Adipose tissue (tissue), 3 donors: Measurements from ENCODE around the gene REG3G. TPM values are rescaled to one million over a fixed set of nuclear protein-coding genes. Genes with fewer than 3 reads are reported as not detected.

Experiments
- H3K27ac ChIP-seq: one replicate; pipeline ENCODE4 v1.5.1; 2013; ENCODE audit warnings: low read depth, low read length
- WGBS, 3 donors: extraction: QIAGEN DNeasy Blood & Tissue Kit; methylation state at CpG; one replicate each; pipeline ENCODE4 v1.1.7; 2013; 5-methylcytosine and 5-hydroxymethylcytosine counted together
- polyA plus RNA-seq, 3 donors: library from polyadenylated mRNA; stranded (reverse); fragments of 200-250 nt; gene quantifications; one replicate each; pipeline ENCODE4 v1.2.3, GENCODE V29; 2013
- donor health status: healthy with polysubstance abuse.
- donor health status: Bipolar disorder and iron deficiency.
- donor health status: healthy.

Gene REG3G
- polyA plus RNA-seq: 1,000 to 10,000 TPM in 1 of 3 donors, 1 to 10 TPM in 1, under 1 TPM in 1; 0.56 to 3,705 (median 1.0) TPM

DNA sequence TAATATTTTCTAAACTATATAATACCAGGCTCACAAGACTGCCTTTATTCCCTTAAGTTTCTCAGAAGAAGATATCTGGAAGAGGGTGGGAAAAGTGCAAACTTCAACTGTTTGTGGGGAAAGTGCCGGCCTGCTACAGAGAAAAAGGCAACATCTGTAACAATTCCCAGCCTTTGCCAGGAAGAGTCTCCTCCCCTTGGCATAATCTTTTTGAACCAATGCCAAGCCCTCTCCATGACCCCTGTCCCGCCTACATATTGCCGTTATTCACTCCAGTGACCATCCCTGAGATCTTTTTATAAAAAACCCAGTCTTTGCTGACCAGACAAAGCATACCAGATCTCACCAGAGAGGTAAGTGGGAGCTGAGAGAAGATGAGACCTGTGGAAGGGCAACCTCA is at the start of gene REG3G:
REG3G (plus strand) TSS at position 282 of the 400 bp plus-strand sequence. CDS start 392 bp downstream, outside the sequence.
- WGBS, 3 donors: 10 to 56% (median 34%) methylated on average over 3 of the region's 3 CpGs
- no peak within 1 kb of the TSS for H3K27ac ChIP-seq

DNA sequence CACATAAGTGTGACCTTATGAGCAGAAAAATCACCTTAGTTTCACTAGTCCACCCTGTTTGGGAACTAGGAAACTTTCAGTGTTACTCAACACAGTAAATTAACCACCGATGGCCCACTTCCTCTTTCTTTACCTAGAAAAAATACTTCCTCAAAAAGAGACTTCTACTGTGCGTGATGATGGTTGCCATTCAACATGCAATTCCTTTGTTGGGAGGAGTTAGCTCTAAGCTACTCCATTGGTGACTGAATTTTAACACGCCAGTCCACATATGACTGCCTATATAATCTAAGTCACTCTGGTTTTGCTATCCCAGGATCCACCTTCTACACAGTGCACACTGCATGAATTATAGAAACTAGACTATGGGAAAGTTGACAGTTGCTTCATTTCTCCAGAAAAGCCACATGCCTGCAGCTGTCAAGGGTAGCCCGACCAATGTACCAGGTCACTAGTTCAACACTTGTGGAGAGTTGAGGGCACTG is 47.8 kb upstream of the REG3G start:
- H3K27ac ChIP-seq: no peak overlapping the region
- WGBS, 3 donors: 44 to 65% (median 48%) methylated on average over 4 of the region's 4 CpGs

DNA sequence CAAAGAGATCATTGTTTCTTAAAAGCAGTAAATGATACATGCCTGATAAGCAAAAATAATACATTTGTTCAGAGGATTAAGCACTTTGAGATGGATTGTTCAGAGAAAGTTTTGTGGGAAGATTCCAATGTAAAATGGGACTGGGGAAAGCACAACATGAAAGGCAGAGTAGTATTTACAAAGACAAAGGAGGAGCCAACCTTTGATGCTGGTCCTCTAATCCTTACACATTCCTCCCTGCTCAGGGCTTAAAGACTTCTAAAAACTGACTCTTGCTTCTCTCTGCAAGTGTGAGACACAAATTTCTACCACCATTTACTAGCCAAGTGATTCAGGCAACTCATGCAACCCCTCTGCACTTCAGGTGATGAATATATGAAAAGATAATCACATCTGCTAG is 47.2 kb upstream of the REG3G start:
- H3K27ac ChIP-seq: no peak overlapping the region

DNA sequence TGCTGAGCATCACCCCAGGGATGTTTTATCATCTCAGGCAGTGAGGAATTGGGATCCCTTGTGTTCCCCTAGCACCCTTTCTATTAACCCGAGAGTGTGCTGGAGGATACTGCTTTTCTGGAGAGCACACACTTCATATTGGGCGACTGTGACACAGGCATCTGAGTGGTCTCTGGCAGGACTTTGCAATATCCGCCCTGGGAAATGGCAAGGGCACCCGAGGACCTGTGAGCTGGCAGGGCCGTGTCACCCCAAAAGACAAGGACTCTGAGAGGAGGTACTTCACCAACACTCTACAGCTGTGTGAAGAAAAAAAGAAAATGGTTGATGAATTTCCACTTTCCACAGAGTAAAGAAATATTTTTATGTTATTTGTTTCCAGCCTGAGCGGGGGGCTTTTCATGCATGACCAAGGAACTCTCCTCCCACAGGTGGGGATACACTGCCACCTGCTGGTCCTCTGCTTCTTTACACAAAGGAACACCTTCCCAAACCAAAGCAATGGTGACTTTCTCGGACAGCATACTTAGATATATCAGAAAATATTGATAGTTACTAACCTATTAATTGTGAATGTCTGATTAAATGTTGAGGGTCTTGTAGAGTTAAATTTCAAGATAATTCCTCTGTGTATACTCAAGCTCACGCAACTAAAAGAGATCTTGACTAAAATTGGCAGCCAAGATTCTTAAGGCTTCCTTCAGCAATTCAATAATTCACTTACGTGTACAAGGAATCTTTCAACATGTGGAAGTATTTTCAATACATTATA is 45.9 kb upstream of the REG3G start:
- no peak overlapping the region for H3K27ac ChIP-seq
- WGBS, 3 donors: 35 to 41% (median 38%) methylated on average over 9 of the region's 9 CpGs

DNA sequence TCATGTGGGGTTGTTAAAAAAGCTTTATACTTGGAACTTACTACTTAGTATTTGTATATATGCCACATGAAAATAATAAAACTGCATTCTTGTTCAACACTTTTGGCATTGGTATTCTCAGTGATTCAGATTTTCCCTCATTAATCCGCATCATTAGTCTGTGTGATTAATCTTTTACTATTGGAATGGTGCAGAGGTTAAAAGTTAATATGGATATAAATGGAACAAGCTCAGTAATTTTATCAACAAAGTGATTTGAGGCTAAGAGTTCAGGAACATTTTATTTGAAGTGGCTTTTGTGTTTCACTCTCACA is 45.4 kb upstream of the REG3G start:
- 39 to 66% (median 50%) methylated on average over 1 of the region's 1 CpG for WGBS, 3 donors
- no peak overlapping the region for H3K27ac ChIP-seq

DNA sequence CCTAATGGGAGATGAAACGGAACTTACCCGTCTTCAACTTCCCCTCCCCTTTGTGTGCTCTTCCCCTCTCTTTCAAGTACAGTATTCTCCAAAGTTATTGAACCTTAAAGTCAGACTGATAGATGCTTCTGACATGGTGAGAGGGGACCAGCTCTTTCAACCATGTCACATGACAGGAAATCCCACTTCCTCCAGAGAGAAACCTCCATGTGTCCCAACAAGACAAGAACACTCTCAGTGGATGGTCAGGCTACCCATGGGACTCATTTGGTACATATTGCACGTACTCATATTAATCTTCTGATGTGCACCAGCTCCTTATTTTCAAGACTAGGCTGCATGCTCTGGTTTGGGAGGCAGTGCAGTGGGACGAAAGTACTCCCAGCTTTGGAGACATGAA is 44.6 kb upstream of the REG3G start:
- 52 to 75% (median 57%) methylated on average over 4 of the region's 4 CpGs for WGBS, 3 donors
- no peak overlapping the region for H3K27ac ChIP-seq

DNA sequence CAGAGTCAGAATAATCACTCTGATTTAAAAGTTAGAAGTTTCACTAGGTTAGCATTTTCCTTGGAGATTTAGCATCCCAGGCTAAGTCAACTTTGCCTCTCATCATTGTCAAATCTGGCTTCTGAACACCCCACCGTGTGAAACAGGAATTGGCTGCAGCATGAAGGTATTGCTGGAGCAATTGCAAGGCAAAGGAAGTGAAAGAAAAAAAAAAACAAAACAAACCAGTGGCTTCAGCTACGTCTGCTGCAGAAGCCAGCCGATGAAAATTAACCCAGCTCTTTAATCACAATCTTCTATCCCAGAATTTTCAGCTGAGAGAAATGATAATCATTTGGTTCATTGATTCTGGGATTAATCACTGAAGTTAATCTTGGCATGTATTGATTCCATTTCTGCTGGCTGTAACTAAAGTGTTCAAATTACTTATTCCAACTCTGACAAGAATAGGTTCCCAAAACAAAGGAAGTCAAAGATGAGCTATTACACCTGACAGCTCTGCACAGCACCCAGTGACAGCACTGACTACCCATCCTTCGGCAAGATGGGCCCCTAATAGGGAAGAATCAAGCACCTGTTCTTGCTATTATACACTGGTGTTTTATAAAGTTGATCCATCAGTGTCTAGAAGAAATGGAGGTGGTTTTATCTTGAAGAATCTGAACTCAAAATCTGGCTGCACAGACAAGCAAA is 42.7 kb upstream of the REG3G start:
- no peak overlapping the region for H3K27ac ChIP-seq
- 35 to 39% (median 39%) methylated on average over 4 of the region's 4 CpGs for WGBS, 3 donors

DNA sequence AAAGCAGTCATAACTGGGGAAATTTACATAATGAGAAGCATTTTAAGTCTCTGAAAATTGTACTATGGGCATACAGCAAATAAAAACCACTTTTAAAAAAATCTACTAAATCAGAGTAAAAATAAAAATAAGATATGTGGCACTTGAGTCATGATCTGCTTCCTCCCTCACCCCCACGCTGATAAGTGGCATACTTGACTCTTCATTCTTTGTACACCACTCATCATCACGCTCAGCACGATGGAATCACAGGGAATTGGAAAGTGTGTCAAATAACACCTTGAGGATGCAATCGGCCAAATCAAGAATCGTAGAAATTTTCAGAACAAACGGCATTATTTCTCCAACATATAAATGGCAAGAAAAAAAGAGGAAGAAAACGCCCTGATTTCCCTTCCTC is 41.1 kb upstream of the REG3G start:
- no peak overlapping the region for H3K27ac ChIP-seq
- WGBS, 3 donors: 79 to 89% (median 81%) methylated on average over 7 of the region's 7 CpGs

DNA sequence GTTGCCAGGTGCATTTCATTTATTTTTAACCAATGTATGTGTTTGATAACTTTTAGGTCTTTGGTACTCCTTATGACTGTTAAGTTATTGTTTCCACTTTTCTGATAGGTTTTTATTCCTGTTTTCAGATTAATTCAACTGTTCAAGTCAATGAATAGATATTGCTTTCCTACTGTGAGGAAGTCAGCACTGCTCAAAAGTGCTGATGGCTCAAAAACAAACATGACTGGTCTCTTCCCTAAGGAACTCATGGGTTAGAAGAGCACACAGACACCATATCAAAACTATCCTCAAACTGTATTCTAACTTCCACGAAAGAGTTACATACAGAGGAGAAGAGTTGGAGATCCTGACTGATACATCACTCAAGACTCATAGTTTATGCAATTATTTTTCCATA is 39.9 kb upstream of the REG3G start:
- no peak overlapping the region for H3K27ac ChIP-seq
- 72 to 88% (median 87%) methylated on average over 1 of the region's 1 CpG for WGBS, 3 donors

DNA sequence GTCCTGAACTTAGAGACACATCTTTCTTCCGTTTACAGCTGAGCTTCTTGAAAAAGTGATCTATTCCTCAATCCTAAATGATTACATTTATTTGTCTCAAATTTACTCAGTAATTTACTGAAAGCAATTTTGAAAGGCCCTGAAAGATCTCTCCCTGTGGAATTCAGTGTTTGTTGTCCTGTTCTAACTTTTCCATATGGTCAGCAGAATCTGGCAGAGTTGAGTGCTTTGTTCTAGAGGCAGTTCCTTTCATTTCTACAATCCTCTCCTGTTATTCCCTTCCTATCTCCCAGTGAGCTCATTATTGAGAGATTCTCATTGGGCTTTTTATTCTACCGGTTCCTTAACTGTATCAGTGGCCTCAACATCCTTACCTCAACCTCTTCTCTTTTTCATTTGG is 36.5 kb upstream of the REG3G start:
- no peak overlapping the region for H3K27ac ChIP-seq
- 69 to 85% (median 72%) methylated on average over 2 of the region's 2 CpGs for WGBS, 3 donors

DNA sequence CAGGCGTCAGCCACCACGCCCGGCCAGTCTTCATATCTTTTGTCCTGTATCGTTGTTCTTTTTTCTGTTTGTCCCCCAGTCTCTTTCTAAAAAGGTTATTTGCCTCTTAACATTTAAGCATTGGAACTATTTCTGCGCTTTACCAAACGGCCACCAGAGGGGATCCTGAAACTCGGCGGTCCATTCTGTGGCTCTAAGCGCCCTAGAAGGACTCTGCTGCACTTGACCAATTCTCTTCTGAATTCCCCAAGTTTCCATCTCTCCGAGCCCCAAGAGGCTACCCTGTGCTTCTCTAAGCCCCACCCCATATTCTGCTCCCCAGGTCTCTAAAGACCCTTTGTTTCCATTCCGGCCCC is 33.1 kb upstream of the REG3G start:
- 15 to 26% (median 24%) methylated on average over 11 of the region's 11 CpGs for WGBS, 3 donors
- H3K27ac ChIP-seq: no peak overlapping the region

DNA sequence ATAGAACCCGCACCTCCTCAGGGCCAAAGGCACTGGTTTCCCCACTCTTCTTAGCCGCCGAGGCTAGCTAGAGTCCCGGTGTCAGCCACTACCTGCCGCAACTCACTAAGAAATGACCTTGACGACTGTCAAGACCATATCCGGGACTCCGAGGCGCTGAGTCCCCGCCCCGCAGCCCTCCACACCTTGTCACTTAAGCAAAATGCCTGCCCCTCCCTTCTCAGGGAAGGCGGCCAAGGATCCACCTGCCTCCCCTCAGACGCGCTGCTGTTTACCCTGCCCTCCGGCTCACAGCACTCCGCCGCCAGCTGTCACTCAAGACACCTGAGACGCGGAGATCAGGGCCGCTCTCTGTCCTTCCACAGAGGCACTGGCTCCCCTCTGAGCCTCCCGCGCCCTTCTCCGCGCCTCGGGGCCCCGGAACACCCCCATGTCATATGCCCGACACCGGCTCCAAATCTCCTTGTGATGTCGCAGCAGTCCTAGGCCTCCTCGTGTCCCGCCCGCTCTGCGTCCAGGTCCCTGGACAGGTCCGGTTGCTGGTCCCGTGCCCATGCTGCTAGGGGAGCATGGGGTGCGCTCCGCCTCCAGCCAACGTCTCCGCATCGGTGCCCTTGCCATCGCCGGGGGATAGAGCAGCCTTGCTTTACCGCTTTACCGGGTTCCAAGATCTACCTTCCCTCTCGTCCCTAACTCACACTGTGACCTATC is 32.5 kb upstream of the REG3G start:
- H3K27ac ChIP-seq: no peak overlapping the region
- 2% methylated on average over 45 of the region's 45 CpGs for WGBS, 3 donors

DNA sequence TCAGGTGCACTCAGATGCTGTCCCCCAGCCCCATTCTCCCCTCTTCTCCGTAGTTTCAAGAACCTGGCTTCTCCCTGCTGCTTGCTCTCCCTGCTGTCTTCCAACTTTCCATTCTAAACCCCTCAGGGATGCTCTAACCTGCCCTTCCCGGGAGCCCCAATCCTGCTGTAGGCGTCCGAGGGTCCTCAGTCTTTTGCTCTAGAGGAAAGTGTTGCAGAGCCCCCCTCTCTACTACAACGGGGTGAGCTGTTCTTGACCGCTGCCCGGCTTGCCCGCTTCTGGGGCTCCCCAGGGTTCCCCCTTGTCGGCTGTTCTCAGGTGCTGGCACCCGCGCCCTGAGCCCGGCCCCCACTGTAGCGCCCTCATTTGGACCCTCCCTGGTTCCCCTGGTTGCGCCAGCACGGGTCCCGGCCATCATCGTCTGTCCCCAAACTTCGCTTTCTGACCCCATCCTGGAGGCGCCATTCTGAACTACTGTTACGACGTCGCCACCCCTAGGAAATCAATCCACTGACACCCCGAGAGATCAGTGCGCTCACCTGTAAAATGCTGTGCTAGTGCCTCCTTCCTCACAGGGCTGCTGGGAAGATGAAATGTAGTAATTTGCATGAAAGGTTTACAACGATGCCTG is 31.9 kb upstream of the REG3G start:
- no peak overlapping the region for H3K27ac ChIP-seq
- 31 to 58% (median 32%) methylated on average over 25 of the region's 25 CpGs for whole genome bisulfite sequencing, 3 donors

DNA sequence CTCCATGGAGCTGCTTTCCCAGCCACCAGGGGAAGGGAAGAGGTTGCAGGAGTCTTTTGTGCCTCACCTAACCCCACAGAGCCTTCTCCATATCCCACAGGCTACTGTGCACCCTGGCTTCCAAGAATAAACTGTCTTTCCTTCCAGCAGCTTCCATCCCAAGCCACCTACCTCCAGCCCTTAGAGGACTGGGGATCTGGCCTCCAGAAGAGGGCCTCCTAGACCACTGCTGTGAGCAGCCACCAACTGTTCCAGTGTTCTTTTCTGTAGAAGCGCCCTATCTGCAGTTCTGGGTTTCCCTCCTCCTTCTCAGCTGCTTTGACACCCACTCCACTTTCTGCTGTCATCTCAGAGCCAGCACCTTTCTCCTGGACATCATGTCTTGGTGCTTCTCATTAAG is 30.7 kb upstream of the REG3G start:
- WGBS, 3 donors: 50 to 89% (median 82%) methylated on average over 1 of the region's 1 CpG
- H3K27ac ChIP-seq: no peak overlapping the region

DNA sequence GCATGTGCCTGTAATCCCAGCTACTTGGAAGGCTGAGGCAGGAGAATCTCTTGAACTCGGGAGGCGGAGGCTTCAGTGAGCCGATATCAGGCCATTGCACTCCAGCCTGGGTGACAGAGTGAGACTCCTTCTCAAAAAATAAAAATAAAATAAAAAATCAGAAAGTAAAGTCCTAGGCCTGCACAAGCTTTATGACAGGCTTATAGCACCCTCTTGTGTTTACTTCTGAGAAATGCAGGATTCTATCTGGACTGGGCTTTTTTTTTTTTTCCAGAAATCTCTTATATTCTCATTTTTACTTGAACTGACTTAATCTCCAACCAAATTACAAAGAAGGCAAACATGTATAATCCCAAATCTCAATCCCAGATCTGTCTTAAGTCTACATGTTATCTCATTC is 26.1 kb upstream of the REG3G start:
- WGBS, 3 donors: 47 to 67% (median 50%) methylated on average over 3 of the region's 3 CpGs
- no peak overlapping the region for H3K27ac ChIP-seq

DNA sequence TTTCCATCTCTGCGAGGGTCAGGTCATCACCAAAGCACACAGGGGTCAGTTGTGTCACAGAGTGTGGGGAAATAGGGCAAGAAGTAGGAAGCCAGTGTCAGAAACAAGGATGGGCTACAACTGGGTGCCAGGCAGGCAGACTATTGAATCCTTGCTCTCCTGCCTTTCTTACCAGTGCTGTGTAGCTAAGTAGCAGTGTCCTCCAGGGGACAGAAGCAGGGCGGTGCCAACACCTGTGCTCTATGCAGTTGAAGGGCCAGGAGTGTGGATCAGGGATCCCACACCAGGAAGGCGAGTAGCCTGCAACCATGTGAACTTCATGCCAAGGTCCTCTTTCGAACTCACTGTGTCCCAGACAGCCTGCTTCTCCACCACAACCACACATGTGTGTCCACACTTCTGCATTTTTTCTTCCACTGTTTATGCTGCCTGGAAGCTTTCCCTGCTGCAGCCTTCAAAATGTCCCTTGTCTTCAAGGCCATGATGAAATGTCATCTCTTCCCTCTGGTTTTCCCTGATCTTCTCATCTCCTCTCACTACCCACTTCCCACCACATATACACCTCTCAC is 25.4 kb upstream of the REG3G start:
- H3K27ac ChIP-seq: no peak overlapping the region
- WGBS, 3 donors: 62 to 65% (median 65%) methylated on average over 4 of the region's 4 CpGs

DNA sequence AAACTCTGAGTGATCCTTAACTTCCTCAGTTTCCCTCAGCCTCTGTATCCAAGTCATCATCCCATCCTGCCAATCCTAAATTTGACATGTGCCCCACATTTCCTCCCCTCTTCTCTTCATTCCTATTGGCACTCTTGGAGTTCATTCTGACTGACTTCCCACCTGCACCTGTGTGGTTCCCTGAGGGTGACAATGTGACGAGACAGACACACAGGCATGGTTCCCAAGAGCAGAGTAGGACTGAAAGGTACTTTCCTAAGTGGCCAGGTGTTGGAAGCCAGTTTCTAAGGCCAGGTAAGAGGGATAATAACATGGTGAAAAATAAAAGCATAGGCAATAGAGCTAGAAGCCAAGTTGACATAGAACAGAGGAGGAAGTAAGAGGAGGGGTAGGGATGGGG is 24.2 kb upstream of the REG3G start:
- H3K27ac ChIP-seq: no peak overlapping the region
- WGBS, 3 donors: 38 to 85% (median 80%) methylated on average over 1 of the region's 1 CpG

DNA sequence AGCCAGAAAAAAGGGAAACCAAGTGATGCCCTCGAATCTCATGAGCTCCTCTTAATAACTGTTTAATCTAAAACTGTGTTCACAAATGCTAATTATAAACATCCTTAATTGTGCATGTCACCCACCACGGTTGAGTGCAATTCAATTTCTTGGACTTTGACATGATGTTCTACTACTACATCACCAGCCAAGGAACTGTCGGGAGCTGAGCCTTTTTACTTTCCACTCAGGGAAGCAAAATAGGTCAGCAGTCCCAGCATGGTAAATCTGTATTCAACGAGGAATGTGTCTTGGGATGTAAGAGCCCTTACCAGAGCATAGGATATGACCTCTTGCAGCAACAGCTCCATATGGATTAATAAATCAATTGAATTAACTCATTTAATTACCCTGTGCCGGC is 20.8 kb upstream of the REG3G start:
- H3K27ac ChIP-seq: no peak overlapping the region
- 55 to 68% (median 58%) methylated on average over 5 of the region's 5 CpGs for WGBS, 3 donors

DNA sequence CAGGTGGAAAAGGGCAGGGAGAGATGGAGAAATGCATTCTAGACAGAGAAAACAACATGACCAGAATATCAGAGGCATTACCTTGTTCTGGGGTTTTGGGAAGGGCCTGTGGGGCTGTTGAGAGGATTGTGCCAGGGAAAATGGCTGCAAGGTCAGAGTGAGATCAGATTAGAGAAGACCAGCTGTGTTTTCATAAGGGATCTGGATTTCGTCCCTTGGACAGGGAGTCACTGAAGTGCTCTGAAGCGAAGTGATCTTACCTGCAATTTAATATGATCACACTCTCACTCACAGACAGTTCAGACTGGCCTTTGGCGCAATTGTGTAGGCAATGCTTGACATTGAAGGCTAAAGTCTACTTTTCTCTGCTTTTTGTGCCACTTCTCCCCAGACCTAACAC is 20.3 kb upstream of the REG3G start:
- H3K27ac ChIP-seq: no peak overlapping the region
- 49 to 63% (median 60%) methylated on average over 3 of the region's 3 CpGs for WGBS, 3 donors
